ENCODE results near the gene KIAA2012. TPM values are rescaled to one million over a fixed set of nuclear protein-coding genes. Genes with fewer than 3 reads are reported as not detected.

The KIAA2012 gene
- total RNA-seq, 1 donor from 2014 or later = not detected

DNA sequence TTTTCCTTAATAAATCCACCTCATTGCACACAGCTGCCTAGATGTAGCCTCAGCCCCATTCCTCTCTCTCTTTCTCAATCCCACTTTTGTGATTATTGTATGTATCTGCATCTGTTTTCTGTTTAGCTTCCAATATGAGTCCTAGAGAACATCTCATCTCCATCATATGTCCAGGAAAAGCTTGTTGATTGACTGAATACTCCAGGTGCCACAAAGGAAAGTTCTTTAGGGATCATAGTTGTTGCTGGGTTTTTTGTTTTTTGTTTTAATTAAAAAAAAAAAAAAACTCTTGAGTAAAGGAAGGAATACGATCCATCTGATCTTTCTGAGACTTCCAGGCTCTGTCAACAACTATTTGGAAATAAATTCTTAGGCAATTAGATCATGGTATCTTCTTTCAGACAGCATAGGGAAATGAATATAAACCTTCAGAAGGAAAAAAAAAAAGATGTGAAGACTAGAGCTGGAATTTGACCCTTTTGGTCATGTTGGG, 42.5 kb downstream of the KIAA2012 start:
- Mint-ChIP-seq H3K36me3 (ENCODE audit: unreplicated experiment) (no peaks in the 10 kb centered on the region), H3K4me1 (ENCODE audit: unreplicated experiment) (peaks cover 22% of the 10 kb centered on the region), H3K9me3 (ENCODE audit: unreplicated experiment) (peaks cover 6% of the 10 kb centered on the region), H3K27me3 (ENCODE audit: unreplicated experiment) (no peaks in the 10 kb centered on the region), H3K27ac (ENCODE audit: unreplicated experiment) (peak overlapping the region; percentile 31), H3K4me3 (ENCODE audit: unreplicated experiment) (no peak overlapping the region)
- TF ChIP-seq, protein P1, sequence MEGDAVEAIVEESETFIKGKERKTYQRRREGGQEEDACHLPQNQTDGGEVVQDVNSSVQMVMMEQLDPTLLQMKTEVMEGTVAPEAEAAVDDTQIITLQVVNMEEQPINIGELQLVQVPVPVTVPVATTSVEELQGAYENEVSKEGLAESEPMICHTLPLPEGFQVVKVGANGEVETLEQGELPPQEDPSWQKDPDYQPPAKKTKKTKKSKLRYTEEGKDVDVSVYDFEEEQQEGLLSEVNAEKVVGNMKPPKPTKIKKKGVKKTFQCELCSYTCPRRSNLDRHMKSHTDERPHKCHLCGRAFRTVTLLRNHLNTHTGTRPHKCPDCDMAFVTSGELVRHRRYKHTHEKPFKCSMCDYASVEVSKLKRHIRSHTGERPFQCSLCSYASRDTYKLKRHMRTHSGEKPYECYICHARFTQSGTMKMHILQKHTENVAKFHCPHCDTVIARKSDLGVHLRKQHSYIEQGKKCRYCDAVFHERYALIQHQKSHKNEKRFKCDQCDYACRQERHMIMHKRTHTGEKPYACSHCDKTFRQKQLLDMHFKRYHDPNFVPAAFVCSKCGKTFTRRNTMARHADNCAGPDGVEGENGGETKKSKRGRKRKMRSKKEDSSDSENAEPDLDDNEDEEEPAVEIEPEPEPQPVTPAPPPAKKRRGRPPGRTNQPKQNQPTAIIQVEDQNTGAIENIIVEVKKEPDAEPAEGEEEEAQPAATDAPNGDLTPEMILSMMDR (IDR thresholded peaks at IDR 0.05) = no peak
- no peak for DNase-seq (ENCODE audit: extremely low spot score, unreplicated experiment)

DNA sequence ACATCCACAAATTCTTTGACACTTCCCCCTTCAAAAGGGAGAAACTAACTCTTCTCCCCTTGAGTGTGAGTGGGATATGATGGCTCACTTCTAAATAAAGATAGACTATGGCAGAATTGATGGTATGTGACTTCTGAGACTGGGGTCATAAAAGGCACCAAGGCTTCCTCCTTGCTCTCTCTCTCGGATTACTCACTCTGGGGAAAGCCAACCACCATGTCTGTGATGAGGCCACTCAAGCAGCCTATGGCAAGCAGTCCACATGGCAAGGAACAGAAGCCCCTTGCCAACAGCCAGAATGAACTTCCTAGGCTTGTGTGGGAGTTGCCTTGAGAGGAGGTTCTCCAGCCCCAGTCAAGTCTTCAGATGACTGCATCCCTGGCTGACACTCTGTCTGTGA, 43.6 kb downstream of the KIAA2012 start:
- H3K36me3 Mint-ChIP-seq (ENCODE audit: unreplicated experiment) = peaks cover 3% of the 10 kb centered on the region
- DNase-seq (ENCODE audit: extremely low spot score, unreplicated experiment) = no peak
- TF ChIP-seq, protein P1 (IDR thresholded peaks at IDR 0.05) = no peak
- no peaks in the 10 kb centered on the region for H3K27me3 Mint-ChIP-seq (ENCODE audit: unreplicated experiment)
- no peak overlapping the region for H3K4me3 Mint-ChIP-seq (ENCODE audit: unreplicated experiment)
- peaks cover 13% of the 10 kb centered on the region for H3K9me3 Mint-ChIP-seq (ENCODE audit: unreplicated experiment)
- peaks cover 18% of the 10 kb centered on the region for H3K4me1 Mint-ChIP-seq (ENCODE audit: unreplicated experiment)
- H3K27ac Mint-ChIP-seq (ENCODE audit: unreplicated experiment) = no peak overlapping the region

DNA sequence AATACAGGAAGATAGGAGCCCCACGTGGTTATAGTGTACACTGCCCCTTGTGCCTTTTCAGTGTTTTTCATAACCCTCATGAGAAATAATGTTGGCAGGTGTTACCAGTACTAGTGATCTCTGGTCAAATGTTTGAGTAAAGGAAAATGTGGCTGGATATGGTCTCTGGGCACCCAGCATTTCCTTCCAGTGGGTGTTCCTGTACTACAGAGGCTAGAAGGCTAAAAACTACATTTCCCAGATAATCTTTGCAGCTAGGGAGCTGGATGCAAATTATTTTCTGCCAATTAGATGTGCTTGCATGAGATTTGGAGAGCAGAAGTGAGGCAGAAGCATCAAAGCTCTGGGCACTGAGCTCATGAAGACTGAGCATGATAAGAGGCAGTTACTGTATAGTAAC, 45.1 kb downstream of the KIAA2012 start:
- Mint-ChIP-seq H3K9me3 (ENCODE audit: unreplicated experiment) (peaks cover 13% of the 10 kb centered on the region), H3K4me3 (ENCODE audit: unreplicated experiment) (no peak overlapping the region), H3K27ac (ENCODE audit: unreplicated experiment) (no peak overlapping the region), H3K27me3 (ENCODE audit: unreplicated experiment) (no peaks in the 10 kb centered on the region), H3K4me1 (ENCODE audit: unreplicated experiment) (peaks cover 18% of the 10 kb centered on the region), H3K36me3 (ENCODE audit: unreplicated experiment) (peaks cover 3% of the 10 kb centered on the region)
- DNase-seq (ENCODE audit: extremely low spot score, unreplicated experiment) = no peak
- TF ChIP-seq, protein P1 (IDR thresholded peaks at IDR 0.05) = no peak

DNA sequence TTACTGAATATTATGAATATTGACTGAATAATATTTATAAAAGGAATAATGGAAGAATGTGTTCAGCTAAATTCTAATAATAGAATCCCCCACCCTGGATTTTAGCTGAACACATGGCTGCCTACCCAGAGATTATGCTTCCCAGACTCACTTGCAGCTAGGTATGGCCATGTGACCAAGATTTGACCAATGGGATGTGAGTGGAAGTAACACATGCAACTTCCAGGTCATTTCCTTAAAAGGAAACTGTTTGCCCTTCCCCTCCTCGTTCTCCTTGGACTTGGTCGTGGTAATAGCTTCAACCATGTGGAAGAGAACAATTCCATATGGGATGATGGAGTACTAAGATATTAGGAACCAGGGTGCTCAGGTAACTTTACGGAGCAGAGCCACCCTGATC, 47.8 kb downstream of the KIAA2012 start:
- peaks cover 10% of the 10 kb centered on the region for H3K4me1 Mint-ChIP-seq (ENCODE audit: unreplicated experiment)
- no peak for DNase-seq (ENCODE audit: extremely low spot score, unreplicated experiment)
- peaks cover 13% of the 10 kb centered on the region for H3K9me3 Mint-ChIP-seq (ENCODE audit: unreplicated experiment)
- H3K27ac Mint-ChIP-seq (ENCODE audit: unreplicated experiment) = no peak overlapping the region
- no peaks in the 10 kb centered on the region for H3K27me3 Mint-ChIP-seq (ENCODE audit: unreplicated experiment)
- H3K36me3 Mint-ChIP-seq (ENCODE audit: unreplicated experiment) = peaks cover 3% of the 10 kb centered on the region
- TF ChIP-seq, protein P1 (IDR thresholded peaks at IDR 0.05) = no peak
- H3K4me3 Mint-ChIP-seq (ENCODE audit: unreplicated experiment) = no peak overlapping the region

DNA sequence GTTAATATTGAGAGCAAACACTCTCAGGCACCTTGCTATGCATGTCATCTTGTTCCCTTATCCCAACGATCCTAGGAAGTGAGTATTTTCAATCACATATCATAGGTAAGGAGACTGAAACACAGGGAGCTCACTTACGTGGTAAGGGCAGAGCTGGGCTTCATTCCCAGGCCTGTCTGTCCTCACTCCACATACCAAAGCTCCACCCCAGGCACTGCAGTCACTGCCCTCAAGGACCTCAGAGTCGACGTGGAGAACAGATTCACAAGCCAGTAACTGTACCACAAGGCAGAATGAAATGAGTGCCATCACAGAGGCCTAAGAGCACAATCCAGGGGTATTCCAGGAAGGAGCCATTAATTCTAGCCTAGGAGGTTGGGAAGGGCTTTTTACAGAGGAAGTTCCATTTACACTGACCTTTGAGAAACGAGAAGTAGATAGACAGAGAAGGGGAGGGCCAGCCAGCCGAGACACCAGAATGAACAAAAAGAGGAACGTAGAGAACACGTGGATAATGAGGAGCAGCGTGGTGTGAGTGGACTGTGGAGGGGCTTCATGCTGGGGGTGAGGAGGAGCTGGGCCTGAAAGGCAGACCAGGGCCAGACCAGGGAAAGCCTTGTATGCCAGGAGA, 48.6 kb downstream of the KIAA2012 start:
- H3K4me1 Mint-ChIP-seq (ENCODE audit: unreplicated experiment) = peaks cover 3% of the 10 kb centered on the region
- TF ChIP-seq, protein P1 (IDR thresholded peaks at IDR 0.05) = no peak
- peaks cover 3% of the 10 kb centered on the region for H3K36me3 Mint-ChIP-seq (ENCODE audit: unreplicated experiment)
- no peak for DNase-seq (ENCODE audit: extremely low spot score, unreplicated experiment)
- no peaks in the 10 kb centered on the region for H3K27me3 Mint-ChIP-seq (ENCODE audit: unreplicated experiment)
- H3K9me3 Mint-ChIP-seq (ENCODE audit: unreplicated experiment) = peaks cover 13% of the 10 kb centered on the region
- H3K4me3 Mint-ChIP-seq (ENCODE audit: unreplicated experiment) = no peak overlapping the region
- H3K27ac Mint-ChIP-seq (ENCODE audit: unreplicated experiment) = no peak overlapping the region
